ENCODE measurements around the gene UPF1.
"Not testable (repeated sequence)": the region's sequence is repeated elsewhere in the genome, so short reads cannot be mapped to it uniquely, and the experiment has no call there.

Gene UPF1

DNA sequence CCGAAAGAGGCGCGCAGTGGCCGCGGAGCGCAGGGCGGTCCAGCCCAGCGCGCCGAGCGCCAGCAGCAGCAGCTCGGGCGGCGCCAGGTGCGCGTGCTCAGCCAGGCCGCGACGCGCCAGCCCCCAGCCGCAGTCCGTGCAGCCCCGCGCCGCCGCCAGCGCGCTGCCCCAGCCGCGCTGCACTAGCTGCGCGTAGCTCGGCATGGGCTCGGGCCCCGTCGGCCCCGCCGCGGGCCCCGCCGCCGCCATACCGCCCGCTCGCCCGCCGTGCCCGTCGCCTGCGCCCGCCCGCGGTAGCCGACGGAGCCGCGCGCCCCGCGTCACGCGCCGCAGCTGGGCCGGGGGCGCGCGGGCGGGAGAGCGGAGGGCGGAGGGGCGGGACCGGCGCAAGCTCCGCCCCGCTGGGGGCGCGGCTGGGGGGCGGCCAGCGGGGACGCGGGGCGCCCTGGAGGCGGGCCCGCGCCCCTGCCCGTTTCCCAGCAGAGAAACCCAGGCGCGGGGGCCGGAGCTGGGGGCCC lies 64.1 kb downstream of the UPF1 start, which contains the start of gene CERS1:
Gene CERS1 (minus strand): TSS at position 335 of the 518 bp plus-strand sequence. CDS start 86 bp downstream, at position 249.
- H3K9me3 ChIP-seq (ENCODE audit: control insufficient read depth, low read length), result no peaks in the 10 kb centered on the region
- peaks cover 16% of the 10 kb centered on the region for H3K4me1 ChIP-seq (ENCODE audit: control insufficient read depth, insufficient read depth, low read length)
- no peaks in the 10 kb centered on the region for H3K36me3 ChIP-seq (ENCODE audit: control insufficient read depth, insufficient read depth, low read length)
- no peak within 1 kb of the TSS for H3K9ac ChIP-seq (ENCODE audit: low read length)
- H3K27me3 ChIP-seq (ENCODE audit: control insufficient read depth, insufficient read depth, low read length), result peaks cover 39% of the 10 kb centered on the region
- H3K4me3 ChIP-seq (ENCODE audit: low read length), result no peak within 1 kb of the TSS

DNA sequence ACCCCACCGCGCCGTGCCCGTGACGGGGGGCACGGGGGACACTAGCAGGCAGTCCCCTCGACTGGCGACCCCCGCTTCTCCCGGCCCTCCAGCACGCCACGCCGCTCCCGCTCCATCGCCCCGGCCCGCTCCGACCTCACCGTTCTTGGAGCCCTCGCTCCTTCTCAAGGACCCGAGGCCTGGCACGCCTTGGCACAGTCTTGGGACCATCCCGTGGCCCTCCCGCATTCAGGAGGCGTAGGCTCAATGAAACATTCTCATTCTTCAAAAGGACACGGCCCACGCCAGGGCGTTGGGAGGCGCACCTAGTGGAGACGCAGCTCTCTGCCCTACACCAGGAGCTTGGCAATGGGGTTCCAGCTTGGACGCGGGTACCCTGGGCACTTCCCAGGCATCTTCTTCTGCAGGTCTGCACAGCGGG lies 64.7 kb downstream of the UPF1 start:
- Histone ChIP-seq H3K27me3 (ENCODE audit: control insufficient read depth, insufficient read depth, low read length) (peaks cover 39% of the 10 kb centered on the region), H3K9me3 (ENCODE audit: control insufficient read depth, low read length) (no peaks in the 10 kb centered on the region), H3K9ac (ENCODE audit: low read length) (no peak overlapping the region), H3K36me3 (ENCODE audit: control insufficient read depth, insufficient read depth, low read length) (no peaks in the 10 kb centered on the region), H3K4me3 (ENCODE audit: low read length) (no peak overlapping the region), H3K4me1 (ENCODE audit: control insufficient read depth, insufficient read depth, low read length) (peaks cover 16% of the 10 kb centered on the region)

DNA sequence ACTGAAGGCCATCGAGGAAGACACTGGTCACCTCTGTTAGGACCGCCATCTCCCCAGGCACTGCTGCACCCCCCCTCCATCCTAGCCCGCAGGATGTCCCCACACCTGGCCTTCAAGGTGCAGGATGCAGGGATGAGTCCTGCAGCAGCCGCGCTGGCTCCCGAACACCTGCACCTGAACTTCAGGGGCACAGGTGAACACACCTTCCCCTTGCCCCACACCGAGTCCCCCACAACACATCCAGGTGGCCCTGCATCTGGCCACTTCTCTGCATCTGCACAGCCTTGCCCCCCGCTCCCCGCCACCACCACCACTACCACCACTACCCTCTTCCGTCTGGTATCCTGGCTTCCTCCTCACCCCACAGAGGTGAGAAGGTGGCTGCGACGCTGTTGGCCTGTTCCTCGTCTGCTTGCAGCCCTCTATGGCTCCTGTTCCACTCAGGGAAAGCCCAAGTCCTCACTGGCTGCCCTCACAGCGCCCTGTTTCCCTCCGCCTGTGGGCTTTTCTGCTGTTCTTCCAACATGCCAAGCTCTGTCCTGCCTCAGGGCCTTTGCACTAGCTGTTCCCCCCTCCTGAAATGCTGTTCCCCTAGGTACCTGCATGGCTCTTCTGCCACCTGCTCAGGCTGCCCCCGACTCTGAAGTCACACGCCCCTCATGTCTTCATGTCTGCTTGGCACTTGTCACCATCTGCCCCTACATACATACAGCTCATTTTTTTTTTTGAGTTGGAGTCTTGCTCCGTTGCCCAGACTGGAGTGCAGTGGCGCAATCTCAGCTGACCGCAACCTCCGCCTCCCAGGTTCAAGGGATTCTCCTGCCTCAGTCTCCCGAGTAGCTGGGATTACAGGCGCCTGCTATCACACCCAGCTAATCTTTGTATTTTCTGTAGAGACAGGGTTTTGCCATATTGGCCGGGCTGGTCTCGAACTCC lies 65.6 kb downstream of the UPF1 start:
- Histone ChIP-seq H3K4me1 (ENCODE audit: control insufficient read depth, insufficient read depth, low read length) (peaks cover 16% of the 10 kb centered on the region), H3K36me3 (ENCODE audit: control insufficient read depth, insufficient read depth, low read length) (no peaks in the 10 kb centered on the region), H3K9ac (ENCODE audit: low read length) (no peak overlapping the region), H3K27me3 (ENCODE audit: control insufficient read depth, insufficient read depth, low read length) (peaks cover 39% of the 10 kb centered on the region), H3K4me3 (ENCODE audit: low read length) (no peak overlapping the region), H3K9me3 (ENCODE audit: control insufficient read depth, low read length) (no peaks in the 10 kb centered on the region)

GRCh38 chr19:18898081-18898606 lies 66.4 kb downstream of the UPF1 start:
- Histone ChIP-seq H3K36me3 (ENCODE audit: control insufficient read depth, insufficient read depth, low read length) (no peaks in the 10 kb centered on the region), H3K9me3 (ENCODE audit: control insufficient read depth, low read length) (no peaks in the 10 kb centered on the region), H3K4me1 (ENCODE audit: control insufficient read depth, insufficient read depth, low read length) (peaks cover 16% of the 10 kb centered on the region), H3K9ac (ENCODE audit: low read length) (no peak overlapping the region), H3K4me3 (ENCODE audit: low read length) (no peak overlapping the region), H3K27me3 (ENCODE audit: control insufficient read depth, insufficient read depth, low read length) (peaks cover 38% of the 10 kb centered on the region)

GRCh38 chr19:18898607-18899408 lies 67.0 kb downstream of the UPF1 start:
- Histone ChIP-seq H3K36me3 (ENCODE audit: control insufficient read depth, insufficient read depth, low read length) (no peaks in the 10 kb centered on the region), H3K4me3 (ENCODE audit: low read length) (no peak overlapping the region), H3K9me3 (ENCODE audit: control insufficient read depth, low read length) (no peaks in the 10 kb centered on the region), H3K9ac (ENCODE audit: low read length) (no peak overlapping the region), H3K4me1 (ENCODE audit: control insufficient read depth, insufficient read depth, low read length) (peaks cover 16% of the 10 kb centered on the region), H3K27me3 (ENCODE audit: control insufficient read depth, insufficient read depth, low read length) (peaks cover 32% of the 10 kb centered on the region)

DNA sequence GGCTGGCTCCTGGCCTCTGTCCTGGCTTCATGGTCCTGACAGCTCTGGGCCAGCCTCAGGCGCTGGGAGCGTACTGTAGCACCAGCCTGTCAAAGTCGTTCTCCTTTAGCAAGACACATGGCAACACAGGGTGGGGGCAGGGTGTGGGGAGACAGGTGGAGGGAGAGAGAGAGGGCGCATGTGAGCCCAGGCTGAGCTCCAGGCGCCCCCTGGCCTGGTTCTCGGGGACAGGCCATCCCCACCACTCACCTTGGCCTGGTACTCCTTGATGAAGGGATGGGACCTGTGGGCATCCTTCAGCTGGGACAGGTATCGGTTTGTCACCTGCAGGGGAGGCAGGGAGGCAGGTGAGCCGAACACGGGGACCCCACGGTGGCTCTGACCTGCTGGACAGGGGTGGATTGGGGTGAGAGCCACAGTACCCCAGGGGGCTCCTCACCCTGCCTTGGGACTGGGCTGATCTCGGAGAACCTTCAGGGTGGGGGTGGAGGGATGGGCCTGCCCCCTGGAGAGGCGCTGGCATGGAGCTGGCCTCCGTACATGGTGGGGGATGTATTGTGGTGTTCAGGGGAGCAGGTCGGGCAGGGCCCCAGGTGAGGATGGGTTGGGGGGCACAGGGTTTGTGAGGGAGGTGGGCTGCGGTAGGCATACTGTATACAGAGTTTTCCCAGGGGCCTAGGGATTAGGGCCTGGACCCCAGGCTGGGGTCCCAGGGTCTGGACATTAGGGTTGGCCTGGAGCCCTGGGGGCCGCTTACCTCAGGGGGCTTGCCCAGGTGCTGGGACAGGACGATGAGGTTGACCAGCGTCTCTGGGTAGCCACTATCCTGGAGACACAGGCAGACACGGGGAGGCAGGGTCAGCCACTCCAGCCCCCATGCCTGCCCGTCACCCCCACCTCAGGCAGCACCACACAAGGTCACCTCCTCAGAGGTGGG lies 68.1 kb downstream of the UPF1 start:
- Histone ChIP-seq H3K4me3 (ENCODE audit: low read length) (no peak overlapping the region), H3K4me1 (ENCODE audit: control insufficient read depth, insufficient read depth, low read length) (peaks cover 14% of the 10 kb centered on the region), H3K27me3 (ENCODE audit: control insufficient read depth, insufficient read depth, low read length) (peaks cover 21% of the 10 kb centered on the region), H3K36me3 (ENCODE audit: control insufficient read depth, insufficient read depth, low read length) (peaks cover 6% of the 10 kb centered on the region), H3K9ac (ENCODE audit: low read length) (no peak overlapping the region), H3K9me3 (ENCODE audit: control insufficient read depth, low read length) (no peaks in the 10 kb centered on the region)

DNA sequence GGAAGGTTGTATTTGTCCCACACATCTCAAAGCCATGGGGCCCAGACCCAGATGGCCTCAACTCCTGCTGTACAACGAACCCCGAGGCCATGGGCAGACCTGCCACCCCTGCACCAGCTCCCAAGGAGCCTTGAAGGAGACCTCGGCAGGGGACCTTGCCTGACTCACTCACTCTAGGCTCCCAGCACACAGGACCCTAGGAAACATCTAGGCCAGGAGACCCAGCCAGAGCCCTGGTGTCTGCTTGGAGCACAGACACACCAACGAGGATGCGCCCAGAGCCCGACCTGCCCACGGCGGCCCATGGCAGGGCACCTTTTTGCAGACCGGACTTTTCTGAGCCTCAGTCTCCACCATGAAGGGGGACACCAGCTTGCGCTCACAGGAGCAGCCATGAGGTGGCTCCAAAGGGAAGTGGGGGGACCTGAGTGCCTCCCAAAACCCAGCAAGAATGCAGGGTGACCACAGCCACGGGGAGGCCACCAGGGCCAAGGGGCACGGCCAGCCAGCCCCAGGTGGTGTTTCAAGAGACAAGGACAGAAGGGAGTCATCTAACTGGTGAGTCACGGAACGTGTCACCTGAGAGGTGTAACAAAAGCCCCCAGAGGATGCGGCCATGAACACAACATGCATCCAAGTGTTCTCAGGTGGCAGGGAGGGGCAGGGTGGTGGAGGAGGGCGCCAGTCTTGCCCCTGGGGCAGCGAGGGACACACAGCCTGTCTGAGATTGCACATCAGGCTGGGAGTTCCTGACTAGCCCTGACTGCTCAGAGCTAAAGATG lies 69.1 kb downstream of the UPF1 start:
- peaks cover 12% of the 10 kb centered on the region for H3K4me1 ChIP-seq (ENCODE audit: control insufficient read depth, insufficient read depth, low read length)
- no peak overlapping the region for H3K4me3 ChIP-seq (ENCODE audit: low read length)
- peaks cover 14% of the 10 kb centered on the region for H3K27me3 ChIP-seq (ENCODE audit: control insufficient read depth, insufficient read depth, low read length)
- no peaks in the 10 kb centered on the region for H3K9me3 ChIP-seq (ENCODE audit: control insufficient read depth, low read length)
- H3K36me3 ChIP-seq (ENCODE audit: control insufficient read depth, insufficient read depth, low read length), result peaks cover 13% of the 10 kb centered on the region
- H3K9ac ChIP-seq (ENCODE audit: low read length), result no peak overlapping the region

DNA sequence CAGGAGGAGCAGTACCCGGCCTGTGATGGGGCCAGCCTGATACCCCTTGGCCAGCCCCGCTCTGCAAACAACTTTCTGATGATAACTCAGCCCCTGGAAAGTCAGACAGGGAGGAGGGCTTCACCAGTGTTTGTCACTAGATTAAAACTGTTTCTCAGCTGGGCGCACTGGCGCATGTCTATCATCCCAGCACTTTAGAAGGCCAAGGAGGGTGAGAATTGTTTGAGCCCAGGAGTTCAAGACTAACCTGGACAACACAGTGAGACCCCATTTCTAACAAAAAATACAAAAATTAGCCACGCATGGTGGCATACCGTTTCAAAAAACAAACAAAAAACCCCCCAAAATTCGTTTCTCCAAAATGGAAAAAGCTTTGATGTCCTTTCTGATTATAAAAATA lies 69.7 kb downstream of the UPF1 start:
- H3K4me1 ChIP-seq (ENCODE audit: control insufficient read depth, insufficient read depth, low read length), result peaks cover 12% of the 10 kb centered on the region
- peaks cover 11% of the 10 kb centered on the region for H3K27me3 ChIP-seq (ENCODE audit: control insufficient read depth, insufficient read depth, low read length)
- peaks cover 13% of the 10 kb centered on the region for H3K36me3 ChIP-seq (ENCODE audit: control insufficient read depth, insufficient read depth, low read length)
- no peak overlapping the region for H3K9ac ChIP-seq (ENCODE audit: low read length)
- no peaks in the 10 kb centered on the region for H3K9me3 ChIP-seq (ENCODE audit: control insufficient read depth, low read length)
- H3K4me3 ChIP-seq (ENCODE audit: low read length), result no peak overlapping the region

- H3K4me1 ChIP-seq (ENCODE audit: control insufficient read depth, insufficient read depth, low read length), result peaks cover 12% of the 10 kb centered on the region
- H3K36me3 ChIP-seq (ENCODE audit: control insufficient read depth, insufficient read depth, low read length), result peaks cover 13% of the 10 kb centered on the region
- H3K27me3 ChIP-seq (ENCODE audit: control insufficient read depth, insufficient read depth, low read length), result not testable (repeated sequence)
Observed at GRCh38 chr19:18902519-18902918, 70.8 kb downstream of the UPF1 start.

GRCh38 chr19:18903156-18904037 lies 71.6 kb downstream of the UPF1 start:
- H3K4me1 ChIP-seq (ENCODE audit: control insufficient read depth, insufficient read depth, low read length), result peaks cover 9% of the 10 kb centered on the region
- peaks cover 13% of the 10 kb centered on the region for H3K36me3 ChIP-seq (ENCODE audit: control insufficient read depth, insufficient read depth, low read length)
- H3K9ac ChIP-seq (ENCODE audit: low read length), result no peak overlapping the region
- no peaks in the 10 kb centered on the region for H3K9me3 ChIP-seq (ENCODE audit: control insufficient read depth, low read length)
- no peaks in the 10 kb centered on the region for H3K27me3 ChIP-seq (ENCODE audit: control insufficient read depth, insufficient read depth, low read length)
- no peak overlapping the region for H3K4me3 ChIP-seq (ENCODE audit: low read length)

More at GRCh38 chr19:18902519-18902918, 70.8 kb downstream of the UPF1 start:
- H3K4me3 ChIP-seq (ENCODE audit: low read length); H3K9me3 ChIP-seq (ENCODE audit: control insufficient read depth, low read length); H3K9ac ChIP-seq (ENCODE audit: low read length): not testable (repeated sequence)
